GM21423 (cell line): ENCODE data around the gene MTMR11.

Experiments
- ATAC-seq: cut with Tn5 transposase; IDR thresholded peaks from one replicate; pipeline ENCODE4 v1.9.1; 2021; ENCODE audit warnings: mild to moderate bottlenecking, moderate library complexity; ENCODE audit not compliant: unreplicated experiment

Gene MTMR11

DNA sequence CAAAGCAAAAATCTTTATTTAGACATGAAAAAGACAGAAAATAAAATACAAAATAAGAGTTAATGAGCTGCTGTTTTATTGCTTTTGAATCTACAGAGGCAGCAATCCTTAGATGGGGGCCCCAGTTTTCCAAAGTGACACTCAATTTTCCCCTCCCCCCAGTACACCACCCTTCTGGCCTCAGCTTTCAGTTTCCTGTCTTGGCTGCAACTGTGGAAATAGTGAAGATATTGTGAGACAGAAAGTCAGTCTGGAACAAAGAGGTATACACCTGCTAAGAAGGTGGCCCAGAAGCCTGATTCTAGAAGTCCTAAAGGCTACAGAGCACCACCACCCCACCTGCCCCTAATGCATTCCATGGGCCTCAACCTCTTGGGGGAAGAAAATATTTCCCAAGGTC, 1.1 kb upstream of the MTMR11 start:
- no peak for ATAC-seq

- no peak for ATAC-seq
Observed at GRCh38 chr1:149936992-149937705, 470 bp upstream of the MTMR11 start.

- ATAC-seq = no peak
Observed at GRCh38 chr1:149934356-149934755, 2.3 kb downstream of the MTMR11 start.

DNA sequence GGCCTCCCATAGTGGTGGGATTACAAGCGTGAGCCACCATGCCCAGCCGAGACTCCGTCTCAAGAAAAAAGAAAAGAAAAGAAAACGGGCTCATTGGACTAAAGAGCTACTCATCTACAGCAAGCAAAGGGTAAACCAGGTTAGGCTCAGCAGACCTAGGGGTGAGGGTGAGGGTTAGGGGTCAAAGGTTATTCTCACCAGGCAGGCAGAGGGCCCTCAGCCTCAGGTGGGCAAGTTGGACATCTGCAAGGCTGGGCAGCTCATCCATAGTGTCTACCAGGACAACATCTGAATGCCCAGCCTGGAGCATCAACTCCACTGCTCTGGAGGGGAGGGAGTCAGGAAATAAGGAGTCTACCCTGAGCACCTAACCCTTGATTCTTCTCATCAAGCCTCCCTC, 3.5 kb downstream of the MTMR11 start:
- ATAC-seq = no peak

DNA sequence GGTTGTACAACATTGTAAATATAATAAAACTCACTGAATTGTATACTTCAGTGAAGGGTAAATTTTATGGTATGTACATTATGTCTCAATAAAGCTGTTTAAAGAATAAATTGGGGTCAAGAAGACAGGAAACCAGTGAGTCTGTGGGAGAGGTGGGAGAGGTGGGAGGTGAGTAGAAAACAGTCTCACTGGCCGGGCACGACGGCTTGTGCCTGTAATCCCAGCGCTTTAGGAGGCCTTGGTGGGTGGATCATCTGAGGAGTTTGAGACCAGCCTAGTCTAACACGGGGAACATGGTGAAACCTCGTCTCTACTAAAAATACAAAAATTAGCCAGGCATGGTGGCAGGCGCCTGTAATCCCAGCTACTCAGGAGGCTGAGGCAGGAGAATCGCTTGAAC, 4.2 kb downstream of the MTMR11 start:
- no peak for ATAC-seq

DNA sequence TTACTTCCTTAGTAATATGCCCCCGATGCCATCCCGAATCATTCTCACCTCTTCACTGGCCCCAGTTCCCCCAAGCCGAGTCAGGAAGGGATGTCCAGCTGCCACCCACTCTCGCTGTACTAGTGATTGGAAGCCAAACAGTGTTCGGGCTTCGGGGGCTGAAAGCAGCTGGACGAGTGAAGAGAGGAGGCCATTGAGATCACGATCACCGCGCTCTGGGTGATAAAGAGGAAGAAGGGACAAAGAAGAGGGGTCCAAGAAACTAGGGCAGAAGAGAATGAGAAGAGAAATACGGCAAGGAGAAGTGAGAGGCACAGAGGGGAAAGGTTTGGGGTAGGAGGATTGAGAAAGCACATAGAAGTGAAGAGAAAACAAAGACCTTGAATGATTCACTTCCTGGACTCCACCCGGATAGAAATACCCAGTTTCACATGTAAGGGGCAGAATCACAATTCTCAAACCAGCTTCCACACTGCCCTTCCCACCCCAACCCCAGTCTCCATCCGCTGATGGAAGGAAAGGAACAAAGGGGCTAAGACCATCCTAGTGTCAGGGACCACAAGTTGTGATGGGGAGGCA, 5.4 kb downstream of the MTMR11 start:
- ATAC-seq = no peak

DNA sequence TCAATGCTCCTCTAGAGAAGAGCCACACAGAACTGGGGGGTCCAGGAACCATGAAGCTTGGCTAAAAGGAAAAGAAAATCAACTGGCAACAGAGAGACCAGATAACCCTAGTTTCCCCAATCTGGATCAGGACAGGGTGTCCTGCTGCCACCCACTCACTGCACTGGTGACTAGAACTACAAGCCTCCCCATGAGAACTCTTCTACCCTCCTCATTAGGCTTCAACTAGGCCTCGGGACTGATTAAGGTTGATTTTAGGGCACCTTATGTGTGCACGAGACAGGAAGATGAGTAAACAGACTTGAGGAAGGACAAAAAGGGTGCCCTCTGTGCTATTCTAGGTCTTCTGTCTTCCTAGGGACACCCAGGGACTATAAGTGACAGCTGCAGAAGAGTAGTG, 6.8 kb downstream of the MTMR11 start:
- ATAC-seq = no peak

GRCh38 chr1:149928401-149928724, 8.3 kb downstream of the MTMR11 start:
- ATAC-seq = no peak

GRCh38 chr1:149927563-149928400, 8.9 kb downstream of the MTMR11 start, which contains the start of gene SF3B4:
TSS of gene SF3B4 (minus strand) at chr1:149927803. CDS start at chr1:149927759, 44 bp downstream.
- peak; percentile 94 for ATAC-seq

GRCh38 chr1:149927056-149927562, 9.6 kb downstream of the MTMR11 start:
- ATAC-seq = no peak

GRCh38 chr1:149926296-149926695, 10.4 kb downstream of the MTMR11 start:
- no peak for ATAC-seq

DNA sequence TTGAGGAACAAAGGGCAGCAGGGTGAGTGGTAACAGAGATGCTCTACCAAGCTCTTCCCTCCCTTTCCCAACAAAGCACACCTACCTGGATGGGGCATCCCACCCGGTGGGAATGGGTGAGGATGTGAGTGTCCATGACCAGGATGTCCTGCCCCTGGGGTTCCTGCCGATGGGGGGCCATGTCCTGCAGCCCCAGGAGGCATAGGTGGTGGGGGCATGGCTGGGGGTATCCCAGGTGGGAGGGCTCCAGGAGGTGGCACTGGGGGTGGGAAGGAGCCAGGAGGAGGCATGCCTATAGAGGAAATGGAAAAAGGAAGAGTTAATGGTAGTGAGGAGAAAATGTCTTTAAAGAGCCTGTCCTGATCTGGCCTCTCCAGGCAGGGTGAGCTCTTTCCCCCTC, 10.9 kb downstream of the MTMR11 start:
- no peak for ATAC-seq

DNA sequence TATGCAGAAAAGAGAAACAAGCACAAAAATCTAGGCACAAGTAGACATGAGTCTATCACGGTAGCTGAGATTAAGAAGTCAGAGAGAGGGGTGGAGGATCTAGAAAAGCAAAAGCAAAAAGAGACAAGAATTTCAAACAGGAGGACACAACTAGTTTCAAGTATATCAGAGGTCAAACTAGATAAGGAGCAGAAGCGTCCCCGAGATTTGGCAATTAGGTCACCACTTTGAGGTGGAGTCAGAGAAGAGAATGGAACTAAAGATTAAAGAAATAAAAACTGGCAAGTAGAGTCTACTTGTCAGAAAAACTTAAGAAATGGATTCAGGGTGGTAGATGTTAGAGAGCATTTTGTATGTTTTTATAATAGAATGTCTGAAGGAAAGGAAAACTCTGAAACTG, 11.3 kb downstream of the MTMR11 start:
- no peak for ATAC-seq

- no peak for ATAC-seq
Observed at GRCh38 chr1:149923626-149924025, 13.1 kb downstream of the MTMR11 start.

- ATAC-seq = no peak
Observed at GRCh38 chr1:149917571-149918144, 19.0 kb downstream of the MTMR11 start, which contains the start of gene SV2A. TSS of gene SV2A (minus strand) at chr1:149917844. CDS start at chr1:149913840, 4,004 bp downstream.

DNA sequence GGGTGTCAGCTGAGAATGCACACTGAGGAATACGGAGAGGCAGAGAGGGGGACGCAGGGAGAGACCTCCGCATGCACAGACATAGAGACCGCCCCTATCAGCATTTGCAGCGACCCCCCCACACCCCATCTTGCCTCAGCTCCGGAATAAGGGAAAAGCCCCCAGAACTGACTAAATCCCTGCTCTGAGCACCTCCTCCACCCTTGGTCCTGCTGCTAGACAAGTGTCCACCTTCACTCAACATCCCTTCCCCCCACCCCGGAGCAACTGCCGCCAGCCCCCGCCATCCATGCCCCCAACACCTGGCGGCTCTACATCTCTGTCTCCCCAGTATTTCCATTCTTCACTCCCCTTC, 19.8 kb downstream of the MTMR11 start:
- no peak for ATAC-seq

DNA sequence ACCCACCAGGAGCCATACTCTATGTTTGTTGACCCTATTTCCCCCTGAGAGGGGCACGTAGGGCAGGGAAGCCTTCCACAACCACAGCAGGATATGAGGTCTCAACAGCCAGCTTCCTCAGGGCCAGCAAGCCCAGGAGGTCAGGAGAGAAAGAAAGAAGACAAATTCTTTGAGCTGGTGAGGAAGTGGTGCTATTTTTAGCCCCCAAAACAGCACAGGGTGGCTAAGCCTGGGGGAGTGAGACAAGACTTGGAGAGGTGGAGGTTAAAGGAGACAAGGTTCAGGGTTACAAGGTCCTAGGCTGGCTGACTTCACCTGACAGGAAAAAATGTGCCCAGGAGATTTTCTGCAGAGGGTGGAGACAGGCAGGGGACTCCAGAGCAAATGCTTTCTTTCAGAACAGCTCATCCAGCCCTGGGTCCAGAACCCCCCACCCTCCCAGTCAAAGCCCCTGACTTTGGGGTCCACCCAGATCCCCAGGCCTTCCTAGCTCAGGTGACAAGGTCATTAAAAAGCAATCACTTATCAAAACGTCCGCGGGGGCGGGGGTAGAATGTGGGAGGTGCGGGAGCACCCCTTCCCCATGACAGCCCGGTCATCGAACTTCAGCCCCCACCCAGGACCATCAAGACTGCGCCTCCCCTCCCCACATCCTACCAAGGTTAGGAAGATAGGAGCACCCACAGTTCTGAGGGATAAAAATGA, 20.3 kb downstream of the MTMR11 start:
- no peak for ATAC-seq

DNA sequence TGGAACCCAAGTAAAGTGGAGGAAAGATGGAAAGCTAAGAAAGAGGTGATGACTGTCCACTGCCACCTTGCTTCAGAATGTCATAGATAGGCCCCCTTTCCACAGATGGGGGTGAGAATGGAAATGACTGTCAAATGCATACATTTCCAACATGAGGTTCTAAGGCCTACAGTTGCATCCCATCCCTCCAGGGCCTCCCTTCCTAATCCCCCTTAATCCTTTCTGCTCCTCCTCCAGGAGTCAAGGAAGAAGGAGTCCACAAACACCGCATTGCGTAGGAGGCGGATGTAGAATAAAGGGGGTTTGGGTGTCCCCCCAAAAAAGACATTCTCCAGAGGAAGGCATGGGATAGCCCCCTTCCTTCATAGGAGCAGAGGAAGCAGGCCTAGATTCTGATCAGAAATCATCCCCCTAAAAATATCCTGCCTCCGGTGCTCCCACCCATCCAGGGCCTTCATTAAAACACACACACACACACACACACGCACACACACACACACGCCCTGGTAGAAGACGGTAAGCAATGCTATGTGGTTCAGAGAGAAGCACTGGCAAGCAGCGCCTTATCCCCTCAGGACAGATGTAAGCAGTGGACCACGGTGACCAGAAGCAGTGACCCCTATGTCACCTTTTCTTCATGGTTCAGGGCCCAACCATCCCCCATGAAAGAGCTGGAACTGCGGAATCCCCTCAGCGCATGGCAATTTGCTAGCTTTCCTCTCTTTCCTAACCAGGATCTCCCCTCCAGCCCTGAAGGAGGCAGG, 21.1 kb downstream of the MTMR11 start:
- no peak for ATAC-seq

- no peak for ATAC-seq
Observed at GRCh38 chr1:149914545-149914944, 22.1 kb downstream of the MTMR11 start.

GRCh38 chr1:149906570-149907075, 30.1 kb downstream of the MTMR11 start:
- ATAC-seq = no peak
